ENCODE results near the gene FAM200B.

The FAM200B gene

DNA sequence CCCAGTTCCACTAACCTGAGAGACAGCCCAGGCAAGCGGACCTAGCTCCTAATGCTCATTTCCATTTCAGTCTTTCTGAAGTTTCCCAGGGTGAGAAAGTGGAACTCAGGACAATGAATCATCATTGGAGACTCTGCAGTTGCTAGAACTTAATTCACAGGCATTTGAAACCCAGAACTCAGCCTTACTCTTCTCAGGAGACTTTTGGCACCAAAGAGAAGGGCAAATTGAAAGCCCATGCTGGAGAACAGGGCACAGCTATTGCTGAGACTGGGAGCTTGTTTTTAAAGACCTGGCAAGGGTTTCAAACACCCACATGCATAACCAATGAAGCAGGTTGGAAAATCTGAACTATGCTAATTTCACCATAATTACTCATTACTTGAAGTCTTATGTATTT, 57.2 kb downstream of the FAM200B start:
- no peak for DNase-seq

Measured in NK-92 treated with Interleukin-12 subunit alpha and Interleukin-12 subunit beta, amount 100 ng/mL, for 24 hours (cell line).